PC-3 (cell line): ENCODE measurements around the gene CRADD. TPM values are rescaled to one million over a fixed set of nuclear protein-coding genes. Genes with fewer than 3 reads are reported as not detected.

Source experiments
- ATAC-seq: fragments of 200-7000 bp; cut with Tn5 transposase; 2 replicates; pipeline ENCODE4 v1.9.1; 2020; ENCODE audit warnings: mild to moderate bottlenecking, moderate library complexity
- BruUV-seq: library from RNA; stranded (reverse); fragments of 400-500 nt; replicated peaks from 2 replicates; lab custom pipeline; 2021; lab: Mats Ljungman, UMichigan
- CTCF ChIA-PET: fragments of 300-600 bp; sonication (Branson Sonifier 250); formaldehyde crosslinking; loops from one replicate; lab custom pipeline; 2022; ENCODE audit warnings: antibody characterized with exemption; lab: Charles Lee
- POLR2A ChIA-PET: fragments of 300-600 bp; sonication (Branson Sonifier 250); formaldehyde crosslinking; loops from one replicate; lab custom pipeline; 2022; ENCODE audit warnings: antibody characterized with exemption; ENCODE audit not compliant: unreplicated experiment; lab: Charles Lee
- DNase-seq: peaks from one replicate; pipeline ENCODE4 v3.0.0-alpha.2; 2015
- H2AFZ ChIP-seq: fragments of 300-600 bp; sonication (generic); 2 replicates; pipeline ENCODE4 v1.6.0; 2016; ENCODE audit warnings: antibody characterized with exemption, low read length
- H3F3A ChIP-seq: fragments of 300-600 bp; sonication (generic); one replicate; pipeline ENCODE4 v1.6.0; 2017; ENCODE audit warnings: antibody characterized with exemption, low read length, control low read depth, mild to moderate bottlenecking; ENCODE audit not compliant: unreplicated experiment
- H3K27ac ChIP-seq: fragments of 300-600 bp; sonication (generic); 2 replicates; pipeline ENCODE4 v1.5.1; 2016; ENCODE audit warnings: mild to moderate bottlenecking, low read length
- H3K27me3 ChIP-seq: fragments of 300-600 bp; sonication (generic); 2 replicates; pipeline ENCODE4 v1.6.1; 2016; ENCODE audit warnings: low read length, mixed read lengths
- H3K36me3 ChIP-seq: fragments of 300-600 bp; sonication (generic); 2 replicates; pipeline ENCODE4 v1.6.1; 2016; ENCODE audit warnings: low read depth, mixed run types, low read length, mixed read lengths
- H3K4me1 ChIP-seq: fragments of 300-600 bp; sonication (generic); 2 replicates; pipeline ENCODE4 v1.5.1; 2016; ENCODE audit warnings: low read length; ENCODE audit not compliant: insufficient read depth
- H3K4me2 ChIP-seq: fragments of 300-600 bp; sonication (generic); 2 replicates; pipeline ENCODE4 v1.6.0; 2016; ENCODE audit warnings: low read length
- H3K4me3 ChIP-seq: fragments of 300-600 bp; sonication (generic); 2 replicates; pipeline ENCODE4 v1.5.1; 2016; ENCODE audit warnings: mild to moderate bottlenecking, low read length, mixed read lengths
- H3K79me2 ChIP-seq: fragments of 300-600 bp; sonication (generic); 2 replicates; pipeline ENCODE4 v1.6.1; 2017; ENCODE audit warnings: low read length, mixed read lengths
- H3K9ac ChIP-seq: fragments of 300-600 bp; sonication (generic); 2 replicates; pipeline ENCODE4 v1.6.0; 2016; ENCODE audit warnings: mild to moderate bottlenecking, low read length
- H3K9me2 ChIP-seq: fragments of 300-600 bp; sonication (generic); replicated peaks from 2 replicates; pipeline ENCODE4 v1.6.1; 2016; ENCODE audit warnings: mixed run types, low read length, mixed read lengths
- H3K9me3 ChIP-seq: fragments of 300-600 bp; sonication (generic); 2 replicates; pipeline ENCODE4 v1.6.1; 2016; ENCODE audit warnings: low read length, mixed read lengths
- H4K20me1 ChIP-seq: fragments of 300-600 bp; sonication (generic); 2 replicates; pipeline ENCODE4 v1.6.1; 2016; ENCODE audit warnings: low read length, mixed read lengths
- EZH2 ChIP-seq: fragments of 300-600 bp; sonication (generic); IDR thresholded peaks from one replicate; pipeline ENCODE4 v1.6.1; 2017; ENCODE audit warnings: antibody characterized with exemption, mild to moderate bottlenecking, low read length; ENCODE audit not compliant: unreplicated experiment
- EZH2phosphoT487 ChIP-seq: fragments of 300-600 bp; sonication (generic); IDR thresholded peaks from 2 replicates; pipeline ENCODE4 v1.6.1; 2018; ENCODE audit warnings: mild to moderate bottlenecking, antibody characterized with exemption, low read length, borderline replicate concordance
- intact Hi-C: fragments of 100-400 bp; cut with micrococcal nuclease; formaldehyde crosslinking; loops from 2 replicates; pipeline ENCODE4 v1.9.0; 2023
- total RNA-seq: library from RNA; depleted of rRNA; stranded (reverse); fragments of >200 nt; gene quantifications from 2 replicates; pipeline ENCODE4 v1.2.3, GENCODE V29; 2014
- TF ChIP-seq, protein P1 (sequence below): fragments of 300-600 bp; sonication (generic); conservative IDR thresholded peaks from 2 replicates; pipeline ENCODE4 v1.5.1; 2017; ENCODE audit warnings: antibody characterized with exemption, low read depth, mild to moderate bottlenecking, low read length

Gene CRADD
- total RNA-seq, 1 experiment from 2014 or later = 11.4 TPM

DNA sequence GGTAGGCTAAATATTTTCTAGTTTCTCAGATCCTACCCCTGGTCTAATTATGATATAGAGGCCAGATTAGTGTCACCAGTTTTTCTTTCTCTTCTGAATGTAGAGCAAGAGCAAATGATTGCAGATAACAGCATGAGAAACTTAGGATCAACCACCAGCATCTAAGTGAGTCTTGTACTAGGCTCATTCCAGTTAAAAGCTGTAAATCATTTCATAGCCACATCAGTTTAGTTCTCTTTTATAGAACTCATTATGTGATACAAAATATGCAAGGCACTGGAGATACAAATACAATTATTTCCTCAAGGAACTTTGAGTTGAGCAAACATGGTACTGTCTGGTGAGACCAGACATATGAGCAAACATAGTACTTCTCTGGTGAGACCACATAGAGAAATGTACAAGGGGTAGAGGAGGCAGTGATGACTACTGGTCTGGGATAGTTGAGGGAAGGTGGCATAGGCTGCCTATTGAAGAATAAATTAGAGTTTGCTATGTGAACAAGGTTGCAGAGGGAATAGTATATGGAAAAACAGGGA, 59.5 kb downstream of the CRADD start:
- TF ChIP-seq, protein P1, sequence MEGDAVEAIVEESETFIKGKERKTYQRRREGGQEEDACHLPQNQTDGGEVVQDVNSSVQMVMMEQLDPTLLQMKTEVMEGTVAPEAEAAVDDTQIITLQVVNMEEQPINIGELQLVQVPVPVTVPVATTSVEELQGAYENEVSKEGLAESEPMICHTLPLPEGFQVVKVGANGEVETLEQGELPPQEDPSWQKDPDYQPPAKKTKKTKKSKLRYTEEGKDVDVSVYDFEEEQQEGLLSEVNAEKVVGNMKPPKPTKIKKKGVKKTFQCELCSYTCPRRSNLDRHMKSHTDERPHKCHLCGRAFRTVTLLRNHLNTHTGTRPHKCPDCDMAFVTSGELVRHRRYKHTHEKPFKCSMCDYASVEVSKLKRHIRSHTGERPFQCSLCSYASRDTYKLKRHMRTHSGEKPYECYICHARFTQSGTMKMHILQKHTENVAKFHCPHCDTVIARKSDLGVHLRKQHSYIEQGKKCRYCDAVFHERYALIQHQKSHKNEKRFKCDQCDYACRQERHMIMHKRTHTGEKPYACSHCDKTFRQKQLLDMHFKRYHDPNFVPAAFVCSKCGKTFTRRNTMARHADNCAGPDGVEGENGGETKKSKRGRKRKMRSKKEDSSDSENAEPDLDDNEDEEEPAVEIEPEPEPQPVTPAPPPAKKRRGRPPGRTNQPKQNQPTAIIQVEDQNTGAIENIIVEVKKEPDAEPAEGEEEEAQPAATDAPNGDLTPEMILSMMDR = no peak
- TF ChIP-seq EZH2 = no peak
- no peak for TF ChIP-seq EZH2phosphoT487
- no TSS peak for BruUV-seq
- no peak overlapping the region for H3K9ac ChIP-seq
- CTCF ChIA-PET = no interaction called here
- H3K4me3 ChIP-seq = no peak overlapping the region
- intact Hi-C loops = no loop called here
- no peaks in the 10 kb centered on the region for H3K27me3 ChIP-seq
- H3K79me2 ChIP-seq = no peaks in the 10 kb centered on the region
- H3K4me2 ChIP-seq = no peak overlapping the region
- ATAC-seq (no peak), DNase-seq (no peak)
- H3K27ac ChIP-seq = no peak overlapping the region
- no peaks in the 10 kb centered on the region for H3K36me3 ChIP-seq
- no peaks in the 10 kb centered on the region for H4K20me1 ChIP-seq
- H3K9me3 ChIP-seq = no peaks in the 10 kb centered on the region
- peaks cover 18% of the 10 kb centered on the region for H3K4me1 ChIP-seq
- POLR2A ChIA-PET = no interaction called here
- no peaks in the 10 kb centered on the region for H3K9me2 ChIP-seq
- no peaks in the 10 kb centered on the region for H3F3A ChIP-seq
- H2AFZ ChIP-seq = no peak overlapping the region

DNA sequence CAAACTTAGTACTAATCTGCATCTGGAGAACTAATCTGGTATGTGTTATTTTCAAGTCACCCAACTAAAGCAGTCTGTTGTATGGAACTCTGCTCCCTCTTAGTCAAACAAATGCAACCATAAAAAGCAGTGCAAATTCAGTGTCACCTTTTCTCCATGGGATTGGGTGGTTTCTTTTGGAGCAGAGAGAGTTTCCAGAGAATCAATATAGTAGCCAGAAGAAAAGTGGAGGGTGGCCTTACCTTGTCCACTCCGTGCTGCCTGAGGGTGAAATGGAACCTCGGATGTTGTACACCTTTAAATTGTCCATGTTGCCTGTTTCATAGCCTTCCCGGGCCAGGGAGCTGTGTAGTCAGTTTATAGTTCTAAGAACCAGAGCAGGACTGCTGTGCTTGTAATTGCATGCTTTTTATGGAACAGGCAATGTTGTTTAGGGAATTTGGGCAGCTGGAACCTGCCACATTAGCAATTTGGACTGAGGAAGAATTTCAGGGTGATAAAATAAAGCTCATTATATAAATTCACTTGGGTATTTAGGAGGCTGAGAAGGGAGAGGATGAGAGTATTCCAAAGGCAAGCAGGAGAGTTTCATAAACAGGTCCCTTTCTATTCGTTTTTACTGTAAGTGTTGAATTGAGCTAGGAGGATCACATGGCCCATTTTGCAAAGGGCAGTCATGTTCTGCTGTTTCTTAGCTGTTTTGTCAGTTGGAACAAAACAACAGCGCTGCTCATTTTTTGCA, 60.5 kb downstream of the CRADD start:
- H3K4me2 ChIP-seq = no peak overlapping the region
- CTCF ChIA-PET = no interaction called here
- ATAC-seq (no peak), DNase-seq (no peak)
- H3K36me3 ChIP-seq = no peaks in the 10 kb centered on the region
- H3F3A ChIP-seq = no peaks in the 10 kb centered on the region
- H3K79me2 ChIP-seq = no peaks in the 10 kb centered on the region
- no peak overlapping the region for H3K4me3 ChIP-seq
- H3K9me3 ChIP-seq = no peaks in the 10 kb centered on the region
- POLR2A ChIA-PET = no interaction called here
- no peaks in the 10 kb centered on the region for H4K20me1 ChIP-seq
- peaks cover 18% of the 10 kb centered on the region for H3K4me1 ChIP-seq
- BruUV-seq = no TSS peak
- intact Hi-C loops = no loop called here
- H3K9me2 ChIP-seq = no peaks in the 10 kb centered on the region
- H2AFZ ChIP-seq = no peak overlapping the region
- no peak overlapping the region for H3K9ac ChIP-seq
- TF ChIP-seq, protein P1 = no peak
- TF ChIP-seq EZH2phosphoT487 (no peak), EZH2 (no peak)
- no peak overlapping the region for H3K27ac ChIP-seq
- no peaks in the 10 kb centered on the region for H3K27me3 ChIP-seq
